ENCODE measurements around the gene LRP2.

LRP2 gene

GRCh38 chr2:169086893-169087467 lies 275.4 kb downstream of the LRP2 start:
- no peak for DNase-seq

- no peak for DNase-seq
Observed at GRCh38 chr2:169082995-169083394, 279.3 kb downstream of the LRP2 start.

GRCh38 chr2:169081551-169081950 lies 280.8 kb downstream of the LRP2 start:
- no peak for DNase-seq

- DNase-seq, result no peak
Observed at GRCh38 chr2:169080250-169081069, 281.9 kb downstream of the LRP2 start.

GRCh38 chr2:169077674-169078240 lies 284.6 kb downstream of the LRP2 start:
- no peak for DNase-seq

Measured in stimulated activated CD4-positive, alpha-beta T cell treated with anti-CD3 and anti-CD28 coated beads, Interleukin-2, amount 100 ng/mL, for 24 hours (primary cell).